Body of pancreas (tissue), 4 donors: ENCODE results near the gene AKAP1. TPM values are rescaled to one million over a fixed set of nuclear protein-coding genes. Genes with fewer than 3 reads are reported as not detected.

Experiments used
- ATAC-seq: fragments of 150-250 bp; one replicate; pipeline ENCODE4 v1.9.1; 2016
- DNase-seq, 4 donors: peaks; one replicate each; pipeline ENCODE4 v3.0.0-alpha.2; 2019
- H3K27ac ChIP-seq, 4 donors: fragments of 200-600 bp; sonication (generic); 1 replicate in 3 of 4; 2 replicates in 1 of 4; pipeline versions ENCODE4 v1.5.1 to v1.6.1; 2016 to 2019; ENCODE audit warnings: mild to moderate bottlenecking in 1 of 4, mixed read lengths in 1 of 4, moderate library complexity in 1 of 4
- H3K27me3 ChIP-seq, 2 donors: fragments of 200-600 bp; sonication (generic); one replicate each; pipeline ENCODE4 v1.6.0; 2016; ENCODE audit warnings: mild to moderate bottlenecking in 1 of 2
- H3K36me3 ChIP-seq, 2 donors: fragments of 200-600 bp; sonication (generic); replicated peaks in 1 of 2; 2 replicates each; pipeline ENCODE4 v1.5.1; 2016; ENCODE audit warnings: low read depth in 2 of 2; ENCODE audit not compliant: insufficient read depth in 1 of 2
- H3K4me1 ChIP-seq: fragments of 200-600 bp; sonication (generic); one replicate; pipeline ENCODE4 v1.6.0; 2016
- H3K4me3 ChIP-seq, 2 donors: fragments of 200-600 bp; sonication (generic); 1 replicate in 1 of 2; 2 replicates in 1 of 2; pipeline ENCODE4 v1.5.1; 2016 to 2019
- H3K9me3 ChIP-seq, 3 donors: fragments of 200-600 bp; sonication (generic); 1 replicate in 2 of 3; 2 replicates in 1 of 3; pipeline ENCODE4 v1.5.1; 2016
- CTCF ChIP-seq, 7 experiments: fragments of 450-650 bp in 4 of 7; fragments of 200-600 bp in 3 of 7; sonication (generic) in 3 of 7; IDR thresholded peaks; one replicate each; pipeline ENCODE4 v1.5.1; 2016 to 2019; ENCODE audit warnings: antibody characterized with exemption in 7 of 7
- POLR2A ChIP-seq, 3 donors: fragments of 450-650 bp; IDR thresholded peaks; one replicate each; pipeline ENCODE4 v1.6.1; 2016; ENCODE audit warnings: antibody characterized with exemption in 3 of 3, mild to moderate bottlenecking in 2 of 3
- WGBS, 2 donors: methylation state at CpG; one replicate each; pipeline ENCODE4 v1.1.5; 2017; 5-methylcytosine and 5-hydroxymethylcytosine counted together
- intact Hi-C: fragments of 100-400 bp; cut with DNase I; formaldehyde crosslinking; loops from one replicate; pipeline ENCODE4 v1.15.1; 2023
- total RNA-seq, 2 donors: library from RNA; depleted of rRNA; stranded (reverse); fragments of >200 nt; gene quantifications; one replicate each; pipeline ENCODE4 v1.1.0, GENCODE V29; 2016

AKAP1 gene
- total RNA-seq, 2 donors from 2014 or later = 24.4 to 48.5 TPM

GRCh38 chr17:57115916-57116315 lies 30.9 kb downstream of the AKAP1 start:
- Histone ChIP-seq H3K36me3 (peaks cover 5 to 27% of the 10 kb centered on the region in 2 donors), H3K27me3 (no peaks in the 10 kb centered on the region), H3K27ac (no peak overlapping the region), H3K4me1 (peaks cover 10% of the 10 kb centered on the region), H3K4me3 (no peak overlapping the region), H3K9me3 (no peaks in the 10 kb centered on the region)
- 95 to 97% methylated on average over 21 of the region's 21 CpGs for WGBS, 2 donors
- intact Hi-C loops = no loop called here
- no peak for DNase-seq
- no peak for TF ChIP-seq POLR2A (IDR thresholded peaks at IDR 0.05)
- TF ChIP-seq CTCF (IDR thresholded peaks at IDR 0.05) = no peak
- ATAC-seq = no peak

GRCh38 chr17:57117798-57118197 lies 32.8 kb downstream of the AKAP1 start:
- intact Hi-C loops = no loop called here
- ATAC-seq = no peak
- Histone ChIP-seq H3K27me3 (no peaks in the 10 kb centered on the region), H3K36me3 (peaks cover 5 to 22% of the 10 kb centered on the region in 2 donors), H3K27ac (no peak overlapping the region), H3K4me1 (peaks cover 25% of the 10 kb centered on the region), H3K9me3 (no peaks in the 10 kb centered on the region), H3K4me3 (no peak overlapping the region)
- WGBS, 2 donors = 95 to 96% methylated on average over 2 to 4 of the region's 4 CpGs
- DNase-seq = no peak
- TF ChIP-seq POLR2A (IDR thresholded peaks at IDR 0.05) = no peak
- TF ChIP-seq CTCF (IDR thresholded peaks at IDR 0.05) = no peak

- ATAC-seq (peak; percentile 46), DNase-seq (peak; percentile 41 to 60 (median 52))
- intact Hi-C loops = loop anchor here (10.0 kb wide), 2 partner anchors 714 to 994 kb away; no protein-coding TSS in a partner anchor
- no peaks in the 10 kb centered on the region for H3K27me3 ChIP-seq
- no peaks in the 10 kb centered on the region for H3K9me3 ChIP-seq
- peaks cover 3 to 15% of the 10 kb centered on the region in 2 donors for H3K36me3 ChIP-seq
- TF ChIP-seq CTCF (IDR thresholded peaks at IDR 0.05) = no peak
- TF ChIP-seq POLR2A (IDR thresholded peaks at IDR 0.05) = no peak
- H3K4me3 ChIP-seq = no peak overlapping the region
- H3K4me1 ChIP-seq = peaks cover 25% of the 10 kb centered on the region
- peak overlapping the region in 3 of 4 donors; percentile 25 to 59 (median 27) for H3K27ac ChIP-seq
These were observed 35.8 kb downstream of the AKAP1 start for GRCh38 chr17:57120814-57121213.

GRCh38 chr17:57121308-57122042 lies 36.4 kb downstream of the AKAP1 start:
- peak; percentile 24 to 55 (median 41) for TF ChIP-seq CTCF (IDR thresholded peaks at IDR 0.05)
- no peak for TF ChIP-seq POLR2A (IDR thresholded peaks at IDR 0.05)
- Histone ChIP-seq H3K36me3 (peaks cover 0 to 15% of the 10 kb centered on the region in 2 donors), H3K4me3 (no peak overlapping the region), H3K27me3 (no peaks in the 10 kb centered on the region), H3K4me1 (peaks cover 25% of the 10 kb centered on the region), H3K9me3 (no peaks in the 10 kb centered on the region), H3K27ac (peak overlapping the region in 3 of 4 donors; percentile 25 to 59 (median 27))
- intact Hi-C loops = loop anchor here (10.0 kb wide), 2 partner anchors 713 to 993 kb away; no protein-coding TSS in a partner anchor
- 43 to 53% methylated on average over 12 of the region's 12 CpGs for WGBS, 2 donors
- DNase-seq (peak; percentile 50 to 68 (median 58)), ATAC-seq (peak; percentile 59)
